Thyroid gland (tissue), 4 donors: ENCODE measurements around the gene DIP2C. TPM values are rescaled to one million over a fixed set of nuclear protein-coding genes. Genes with fewer than 3 reads are reported as not detected.

Experiments
- DNase-seq, 2 donors: peaks; one replicate each; pipeline ENCODE4 v3.0.0-alpha.2; 2019
- H3K27ac ChIP-seq, 3 donors: fragments of 200-600 bp; sonication (generic); 1 replicate in 2 of 3; 2 replicates in 1 of 3; pipeline ENCODE4 v1.5.1; 2016 to 2019; ENCODE audit warnings: mild to moderate bottlenecking in 1 of 3, moderate library complexity in 1 of 3
- H3K27me3 ChIP-seq: fragments of 200-600 bp; sonication (generic); one replicate; pipeline ENCODE4 v1.5.1; 2019
- H3K36me3 ChIP-seq, 2 donors: fragments of 200-600 bp; sonication (generic); one replicate each; pipeline ENCODE4 v1.5.1; 2016 to 2019
- H3K4me1 ChIP-seq, 2 donors: fragments of 200-600 bp; sonication (generic); one replicate each; pipeline ENCODE4 v1.5.1; 2017 to 2019
- H3K4me3 ChIP-seq, 3 donors: fragments of 200-600 bp; sonication (generic); replicated peaks in 1 of 3; 1 replicate in 2 of 3; 2 replicates in 1 of 3; pipeline ENCODE4 v1.5.1; 2016; ENCODE audit warnings: mild to moderate bottlenecking in 1 of 3
- H3K9me3 ChIP-seq: fragments of 200-600 bp; sonication (generic); one replicate; pipeline ENCODE4 v1.5.1; 2017
- POLR2A ChIP-seq, 2 donors: fragments of 450-650 bp; IDR thresholded peaks; one replicate each; pipeline ENCODE4 v1.6.1; 2017; ENCODE audit warnings: antibody characterized with exemption in 2 of 2, mild to moderate bottlenecking in 2 of 2, moderate library complexity in 1 of 2
- WGBS, 2 donors: methylation state at CpG; one replicate each; pipeline ENCODE4 v1.1.5; 2017; 5-methylcytosine and 5-hydroxymethylcytosine counted together
- intact Hi-C: fragments of 100-400 bp; cut with DNase I; formaldehyde crosslinking; loops from one replicate; pipeline ENCODE4 v1.15.1; 2023
- total RNA-seq, 4 donors: library from RNA; depleted of rRNA; stranded (reverse); fragments of >200 nt; gene quantifications; one replicate each; pipeline ENCODE4 v1.2.3, GENCODE V29; 2016
- TF ChIP-seq, protein P1 (sequence below), 6 experiments: fragments of 200-600 bp in 3 of 6; fragments of 450-650 bp in 3 of 6; sonication (generic) in 3 of 6; IDR thresholded peaks; one replicate each; pipeline ENCODE4 v1.5.1; 2016 to 2019; ENCODE audit warnings: antibody characterized with exemption in 6 of 6, mild to moderate bottlenecking in 2 of 6, inconsistent platforms in 1 of 6, moderate library complexity in 1 of 6

The DIP2C gene
- total RNA-seq, 4 donors from 2014 or later = 11.4 to 14.6 (median 12.3) TPM

DNA sequence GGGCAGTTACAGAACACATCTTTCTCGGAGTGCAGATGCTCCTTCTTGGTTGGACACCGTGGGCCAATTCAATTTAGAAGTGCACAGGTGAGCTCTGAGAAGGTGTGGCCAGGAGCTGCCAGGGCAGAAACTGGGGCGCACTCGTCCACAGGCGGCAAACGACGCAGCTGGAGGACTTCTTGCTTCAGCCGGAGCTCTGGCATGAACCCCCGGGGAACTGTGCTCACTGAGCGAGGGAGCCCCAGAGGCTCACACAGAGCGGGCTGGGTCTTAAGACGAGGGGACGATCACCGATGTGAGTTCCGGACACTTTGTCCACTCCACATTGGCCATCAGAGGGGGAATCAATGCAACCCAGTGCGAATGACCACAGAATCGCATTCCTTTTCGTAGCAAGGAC is 413.8 kb downstream of the DIP2C start:
- no peaks in the 10 kb centered on the region for H3K9me3 ChIP-seq
- no peaks in the 10 kb centered on the region for H3K4me1 ChIP-seq
- TF ChIP-seq, protein P1, sequence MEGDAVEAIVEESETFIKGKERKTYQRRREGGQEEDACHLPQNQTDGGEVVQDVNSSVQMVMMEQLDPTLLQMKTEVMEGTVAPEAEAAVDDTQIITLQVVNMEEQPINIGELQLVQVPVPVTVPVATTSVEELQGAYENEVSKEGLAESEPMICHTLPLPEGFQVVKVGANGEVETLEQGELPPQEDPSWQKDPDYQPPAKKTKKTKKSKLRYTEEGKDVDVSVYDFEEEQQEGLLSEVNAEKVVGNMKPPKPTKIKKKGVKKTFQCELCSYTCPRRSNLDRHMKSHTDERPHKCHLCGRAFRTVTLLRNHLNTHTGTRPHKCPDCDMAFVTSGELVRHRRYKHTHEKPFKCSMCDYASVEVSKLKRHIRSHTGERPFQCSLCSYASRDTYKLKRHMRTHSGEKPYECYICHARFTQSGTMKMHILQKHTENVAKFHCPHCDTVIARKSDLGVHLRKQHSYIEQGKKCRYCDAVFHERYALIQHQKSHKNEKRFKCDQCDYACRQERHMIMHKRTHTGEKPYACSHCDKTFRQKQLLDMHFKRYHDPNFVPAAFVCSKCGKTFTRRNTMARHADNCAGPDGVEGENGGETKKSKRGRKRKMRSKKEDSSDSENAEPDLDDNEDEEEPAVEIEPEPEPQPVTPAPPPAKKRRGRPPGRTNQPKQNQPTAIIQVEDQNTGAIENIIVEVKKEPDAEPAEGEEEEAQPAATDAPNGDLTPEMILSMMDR (IDR thresholded peaks at IDR 0.05) = no peak
- no peak for TF ChIP-seq POLR2A (IDR thresholded peaks at IDR 0.05)
- intact Hi-C loops = no loop called here
- no peak overlapping the region for H3K27ac ChIP-seq
- no peak for DNase-seq
- H3K36me3 ChIP-seq = peaks cover 0 to 8% of the 10 kb centered on the region in 2 donors
- no peak overlapping the region for H3K4me3 ChIP-seq
- no peaks in the 10 kb centered on the region for H3K27me3 ChIP-seq
- 96 to 98% methylated on average over 18 of the region's 18 CpGs for WGBS, 2 donors

DNA sequence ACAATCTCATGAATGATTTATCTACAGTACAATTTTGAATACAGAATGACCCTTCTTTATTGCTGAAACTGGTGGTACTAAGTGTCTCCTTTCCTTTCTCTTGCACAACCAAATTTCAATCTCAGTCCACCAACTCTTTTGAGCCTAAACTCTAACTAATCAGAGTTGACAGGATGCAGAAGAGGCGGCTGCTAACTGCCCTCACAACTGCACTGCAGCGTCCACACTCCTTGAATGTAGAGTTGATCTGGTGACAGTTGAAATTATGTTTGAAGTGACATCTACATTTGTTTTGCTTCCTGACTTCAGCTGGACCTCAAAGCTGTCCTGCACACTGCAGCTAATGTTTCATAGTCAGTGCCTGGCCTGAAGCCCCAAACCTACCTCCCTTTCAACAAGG is 414.6 kb downstream of the DIP2C start:
- no peaks in the 10 kb centered on the region for H3K9me3 ChIP-seq
- TF ChIP-seq, protein P1 (IDR thresholded peaks at IDR 0.05) = no peak
- no peak for TF ChIP-seq POLR2A (IDR thresholded peaks at IDR 0.05)
- WGBS, 2 donors = 82 to 86% methylated on average over 2 of the region's 2 CpGs
- DNase-seq = no peak
- intact Hi-C loops = no loop called here
- peaks cover 0 to 4% of the 10 kb centered on the region in 2 donors for H3K36me3 ChIP-seq
- H3K4me3 ChIP-seq = no peak overlapping the region
- no peak overlapping the region for H3K27ac ChIP-seq
- H3K4me1 ChIP-seq = no peaks in the 10 kb centered on the region
- no peaks in the 10 kb centered on the region for H3K27me3 ChIP-seq

DNA sequence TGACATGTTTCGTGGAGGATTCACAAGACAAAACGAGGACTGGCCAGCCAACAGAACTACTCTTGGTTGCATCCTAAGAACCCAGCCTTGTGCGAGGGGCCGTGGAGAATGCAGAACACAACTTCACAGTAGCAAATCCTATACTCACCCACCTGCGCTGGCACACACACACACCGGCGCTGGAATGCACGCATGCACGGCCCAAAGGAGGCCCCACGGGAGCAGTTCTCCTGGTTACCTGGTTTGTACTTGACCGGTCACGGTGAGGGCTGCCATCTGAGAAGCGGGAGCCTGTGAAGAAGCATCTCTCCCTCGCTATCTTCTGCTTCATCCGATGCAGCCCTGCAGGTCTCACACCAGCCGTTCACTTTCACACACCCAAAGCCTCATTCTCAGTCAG is 416.4 kb downstream of the DIP2C start:
- 70 to 73% methylated on average over 9 to 15 of the region's 16 CpGs for WGBS, 2 donors
- Histone ChIP-seq H3K27me3 (no peaks in the 10 kb centered on the region), H3K36me3 (peaks cover 0 to 4% of the 10 kb centered on the region in 2 donors), H3K9me3 (no peaks in the 10 kb centered on the region), H3K27ac (no peak overlapping the region), H3K4me1 (no peaks in the 10 kb centered on the region), H3K4me3 (no peak overlapping the region)
- DNase-seq = peak; percentile 11 to 28
- TF ChIP-seq POLR2A (IDR thresholded peaks at IDR 0.05) = no peak
- TF ChIP-seq, protein P1 (IDR thresholded peaks at IDR 0.05) = no peak
- intact Hi-C loops = no loop called here

DNA sequence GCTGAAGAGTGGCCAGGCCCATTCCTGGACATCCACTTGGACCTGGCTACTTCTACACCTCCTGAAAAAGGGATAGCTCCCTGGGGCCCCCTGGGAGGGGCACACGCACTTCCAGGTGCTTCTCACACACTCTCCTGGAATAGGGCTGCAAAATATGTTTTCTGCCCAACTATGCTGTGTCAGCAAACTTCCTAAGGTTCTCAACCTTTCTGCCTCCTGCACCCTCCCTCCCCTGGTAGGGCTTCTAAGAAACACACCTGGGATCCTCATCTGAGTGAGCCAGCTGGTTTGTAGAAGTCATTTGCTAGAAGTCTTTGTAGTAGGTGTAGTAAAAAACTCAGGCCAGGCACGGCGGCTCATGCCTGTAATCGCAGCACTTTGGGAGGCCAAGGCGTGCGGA is 417.7 kb downstream of the DIP2C start:
- Histone ChIP-seq H3K27me3 (no peaks in the 10 kb centered on the region), H3K4me3 (no peak overlapping the region), H3K4me1 (no peaks in the 10 kb centered on the region), H3K36me3 (no peaks in the 10 kb centered on the region), H3K27ac (no peak overlapping the region), H3K9me3 (no peaks in the 10 kb centered on the region)
- TF ChIP-seq POLR2A (IDR thresholded peaks at IDR 0.05) = no peak
- TF ChIP-seq, protein P1 (IDR thresholded peaks at IDR 0.05) = no peak
- WGBS, 2 donors = 91% methylated on average over 6 of the region's 6 CpGs
- intact Hi-C loops = no loop called here
- DNase-seq = no peak

DNA sequence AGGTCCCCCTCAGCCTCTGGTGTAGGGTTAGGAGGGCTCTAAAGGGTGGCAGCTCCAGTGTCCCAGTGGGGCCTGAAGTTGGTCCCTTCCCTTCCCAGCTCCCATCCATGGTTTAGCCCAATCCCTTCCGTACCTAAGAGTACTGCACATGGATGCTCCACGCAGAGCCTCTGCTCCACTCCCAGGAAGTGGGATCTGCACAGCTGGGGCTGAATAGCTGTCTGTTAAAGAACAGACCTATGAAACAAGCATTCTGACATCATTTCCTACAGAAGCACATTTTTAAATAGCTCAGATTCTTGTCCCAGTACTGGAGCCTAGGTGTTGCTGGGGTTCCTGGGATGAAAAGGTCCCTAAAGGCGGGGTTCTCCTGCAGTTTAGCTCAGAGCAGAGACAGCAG is 418.3 kb downstream of the DIP2C start:
- Histone ChIP-seq H3K4me3 (no peak overlapping the region), H3K27ac (no peak overlapping the region), H3K4me1 (no peaks in the 10 kb centered on the region), H3K36me3 (no peaks in the 10 kb centered on the region), H3K27me3 (no peaks in the 10 kb centered on the region), H3K9me3 (no peaks in the 10 kb centered on the region)
- intact Hi-C loops = no loop called here
- WGBS, 2 donors = 98 to 100% methylated on average over 3 of the region's 3 CpGs
- no peak for TF ChIP-seq POLR2A (IDR thresholded peaks at IDR 0.05)
- TF ChIP-seq, protein P1 (IDR thresholded peaks at IDR 0.05) = no peak
- DNase-seq = no peak
